Activated naive CD4-positive, alpha-beta T cell (primary cell): Measurements from ENCODE around the gene KIAA1217.
"Not testable (repeated sequence)": the region's sequence is repeated elsewhere in the genome, so short reads cannot be mapped to it uniquely, and the experiment has no call there.

ENCODE experiments used
- DNase-seq, 4 experiments: peaks; one replicate each; lab custom pipeline; 2025; lab: John Stamatoyannopoulos, UW

The KIAA1217 gene

DNA sequence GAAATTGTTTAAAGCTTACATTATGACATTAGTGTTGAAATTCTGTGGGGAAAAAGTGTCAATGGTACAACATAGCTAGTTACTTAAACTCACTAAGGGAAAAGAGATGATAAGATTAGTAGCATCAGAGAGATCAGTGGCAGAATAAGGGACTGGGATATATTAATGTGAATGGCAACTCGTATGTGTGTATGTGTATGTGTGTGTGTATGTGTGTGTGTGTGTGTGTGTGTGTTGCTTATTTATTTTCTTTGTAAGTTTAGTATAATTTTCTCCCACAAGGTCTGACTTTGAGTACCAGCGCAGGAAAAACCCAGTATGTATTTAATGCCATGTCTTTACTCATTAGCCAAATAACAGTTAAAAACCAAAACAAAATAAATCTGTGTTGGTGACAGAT lies 258.7 kb downstream of the KIAA1217 start:
- no peak for DNase-seq

DNA sequence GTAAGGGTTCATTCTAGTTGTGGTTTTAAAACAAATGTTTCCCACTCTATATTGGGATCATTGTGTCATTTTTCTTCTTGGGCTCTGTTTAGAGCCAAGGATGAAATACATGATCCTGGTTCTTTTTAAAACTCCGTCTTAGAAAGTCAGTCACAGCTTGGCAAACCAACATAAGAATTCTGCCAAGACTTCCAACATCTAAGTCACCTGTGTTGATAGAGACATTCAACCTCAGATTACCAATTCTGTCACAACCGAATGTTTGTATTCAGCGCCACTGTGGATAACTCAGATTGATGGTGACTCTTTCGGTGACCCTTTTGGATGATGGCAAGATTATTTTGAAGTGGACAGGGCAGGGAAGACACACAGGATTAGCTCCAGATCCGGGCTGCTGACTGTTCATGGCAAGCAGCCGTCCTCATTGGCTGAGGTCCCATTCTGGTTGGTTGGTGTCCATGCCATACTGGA lies 259.4 kb downstream of the KIAA1217 start:
- no peak for DNase-seq

DNA sequence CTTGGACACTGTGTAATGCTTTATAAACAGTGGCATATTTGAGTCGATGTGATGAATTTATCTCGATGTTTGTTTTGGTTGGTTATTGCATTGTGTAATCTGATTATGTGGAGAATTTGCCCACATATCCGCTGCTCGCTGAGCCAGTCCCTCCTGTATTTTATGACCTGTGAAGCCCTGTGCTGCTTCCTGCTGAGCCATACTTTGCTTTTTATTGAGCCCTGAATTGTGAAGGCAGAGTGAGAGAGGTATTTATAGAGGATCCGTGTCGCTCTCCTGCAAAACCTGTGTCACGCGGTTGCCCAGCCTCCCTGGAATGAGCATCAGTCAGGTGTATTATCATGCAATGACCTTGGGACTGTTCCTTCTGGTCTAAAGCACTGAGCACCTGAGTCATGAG lies 261.1 kb downstream of the KIAA1217 start:
- DNase-seq: no peak

DNA sequence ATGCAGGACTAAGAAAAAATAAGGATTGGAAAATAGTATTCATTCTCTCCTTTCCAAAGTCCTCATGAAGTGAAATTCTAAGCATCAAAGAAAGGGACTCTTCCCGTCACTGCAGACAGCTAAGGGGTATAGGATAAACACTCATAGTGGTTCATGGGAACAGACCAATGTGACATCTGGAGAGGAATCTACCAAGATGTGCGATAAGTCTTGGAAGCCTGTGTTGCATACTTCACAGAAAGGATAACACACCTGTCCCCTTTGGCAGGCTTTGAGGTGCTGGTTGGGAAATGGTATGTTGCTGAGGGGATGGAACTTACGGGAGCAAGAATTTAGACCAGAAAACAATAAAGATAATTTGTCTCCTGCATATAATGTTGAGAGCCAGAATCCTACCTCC lies 266.7 kb downstream of the KIAA1217 start:
- DNase-seq: no peak

DNA sequence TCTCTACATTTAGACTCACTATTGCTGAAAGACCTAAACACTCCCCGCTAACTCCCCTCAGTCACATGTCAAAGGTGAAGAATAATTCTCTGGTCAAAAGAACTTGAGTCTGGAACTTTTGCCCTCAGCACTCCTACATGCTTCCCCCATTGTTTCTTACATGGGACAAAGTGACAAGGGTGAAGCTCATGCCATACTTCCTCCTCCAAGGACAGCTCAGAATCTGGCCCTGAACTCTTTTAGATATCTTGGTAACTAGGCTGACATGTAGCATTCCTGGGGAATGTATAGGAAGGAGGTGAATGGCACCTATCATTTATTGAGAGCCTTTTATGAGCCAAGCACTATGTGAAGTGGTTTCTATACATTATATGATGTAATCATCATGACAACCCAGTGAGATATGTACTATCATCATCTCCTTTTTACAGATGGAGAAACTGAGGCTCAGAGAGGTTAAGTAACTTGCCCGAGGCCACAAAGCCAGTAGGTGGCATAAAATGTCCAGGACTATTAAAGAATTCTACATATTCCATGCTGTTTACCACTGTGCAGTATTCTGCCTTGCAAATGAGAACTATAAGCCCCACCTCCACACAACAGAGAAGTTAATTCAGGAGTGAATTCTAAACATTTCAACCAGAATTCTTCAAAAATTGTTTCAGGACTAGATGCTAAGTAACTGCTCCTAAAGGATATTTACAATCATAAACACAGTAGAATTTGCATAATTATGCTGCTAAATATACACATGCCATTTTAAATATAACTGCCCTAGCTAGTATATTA lies 268.2 kb downstream of the KIAA1217 start:
- DNase-seq: no peak

DNA sequence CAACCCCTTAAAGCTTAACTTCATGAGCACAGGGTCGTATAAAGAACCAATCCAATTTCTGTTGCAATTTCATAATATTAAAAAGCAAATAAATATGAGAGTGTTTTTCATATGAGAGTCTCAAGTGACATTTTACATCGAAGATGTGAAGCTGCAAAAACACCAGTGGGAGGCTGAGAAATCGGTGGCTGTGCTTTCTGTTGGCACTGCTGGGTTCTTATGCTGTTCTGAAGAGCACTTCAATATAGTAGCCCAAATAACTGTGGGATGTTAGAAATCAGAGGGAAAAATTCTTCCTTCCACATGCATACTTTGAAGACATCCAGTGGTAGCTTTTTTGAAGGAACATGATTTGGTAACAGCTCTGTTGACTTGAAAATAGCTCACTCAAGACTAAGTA lies 269.0 kb downstream of the KIAA1217 start:
- DNase-seq: no peak

DNA sequence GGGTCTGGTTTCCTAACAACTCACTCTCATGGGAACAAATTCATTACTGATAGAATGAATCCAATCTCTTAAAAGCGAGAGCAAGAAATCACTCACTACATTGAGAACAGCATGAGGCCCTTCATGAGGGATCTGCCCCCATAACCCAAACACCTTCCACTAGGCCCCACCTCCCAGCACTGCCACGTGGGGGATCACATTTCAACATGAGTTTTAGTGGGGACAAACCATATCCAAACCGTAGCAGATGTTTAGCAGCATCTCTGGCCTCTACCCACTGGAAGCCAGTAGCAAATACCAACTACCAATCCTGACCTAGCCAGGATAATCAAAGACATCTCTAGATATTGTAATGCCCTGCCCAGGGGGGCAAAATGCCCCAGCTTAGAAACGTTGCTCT lies 270.9 kb downstream of the KIAA1217 start:
- DNase-seq: no peak

DNA sequence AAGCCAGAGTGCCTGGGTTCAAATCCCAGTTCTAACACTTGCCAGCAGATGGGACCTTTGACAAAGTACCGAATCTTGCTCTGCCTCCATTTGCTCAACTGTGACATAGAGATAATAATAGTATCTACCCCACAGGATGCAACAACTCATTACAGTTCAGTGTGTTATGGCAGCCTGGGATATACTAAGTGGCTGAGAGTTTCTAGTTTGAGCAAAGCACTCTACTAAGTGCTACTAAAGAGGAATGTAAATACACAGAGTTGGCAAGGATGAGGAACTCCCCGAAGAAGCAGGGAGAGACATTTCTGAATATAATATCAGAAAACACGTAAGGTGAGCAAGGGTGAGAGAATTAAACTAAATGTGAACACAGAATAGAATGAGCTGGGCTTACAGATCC lies 271.5 kb downstream of the KIAA1217 start:
- no peak for DNase-seq

DNA sequence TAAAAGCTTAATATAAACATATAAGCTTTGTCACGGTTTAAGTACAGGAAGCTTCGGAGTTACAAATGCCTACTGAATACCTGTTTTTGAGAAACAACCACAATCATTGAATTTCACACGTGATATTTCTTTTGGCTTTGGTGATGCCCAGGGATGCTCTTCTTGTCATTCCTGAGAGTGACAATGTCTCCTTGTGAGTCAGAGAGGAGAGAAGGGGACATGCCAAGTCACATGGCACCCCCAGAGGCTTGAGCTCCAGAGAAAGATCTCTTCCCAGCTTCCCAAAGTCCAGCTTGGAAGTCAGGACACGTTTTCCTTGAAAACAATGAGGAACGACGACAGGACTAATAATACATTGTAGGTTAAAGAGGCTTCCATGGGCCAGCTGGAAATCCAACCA lies 272.3 kb downstream of the KIAA1217 start:
- DNase-seq: no peak

DNA sequence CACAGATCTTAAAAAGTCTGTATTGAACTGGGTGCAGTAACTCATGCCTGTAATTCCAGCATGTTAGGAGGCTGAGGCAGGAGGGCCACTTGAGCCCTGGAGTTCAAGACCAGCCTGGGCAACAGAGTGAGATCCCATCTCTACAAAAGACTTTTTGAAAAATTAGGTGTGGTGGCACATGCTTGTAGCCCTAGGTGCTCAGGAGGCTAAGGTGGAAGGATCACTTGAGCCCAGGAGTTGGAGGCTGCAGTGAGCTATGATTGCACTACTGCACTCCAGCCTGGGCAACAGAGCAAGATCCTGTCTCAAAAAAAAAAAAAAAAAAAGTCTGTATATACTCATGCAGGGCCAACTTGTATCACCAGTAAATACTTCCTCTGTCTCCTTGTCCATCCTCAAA lies 273.8 kb downstream of the KIAA1217 start:
- DNase-seq: not testable (repeated sequence)

DNA sequence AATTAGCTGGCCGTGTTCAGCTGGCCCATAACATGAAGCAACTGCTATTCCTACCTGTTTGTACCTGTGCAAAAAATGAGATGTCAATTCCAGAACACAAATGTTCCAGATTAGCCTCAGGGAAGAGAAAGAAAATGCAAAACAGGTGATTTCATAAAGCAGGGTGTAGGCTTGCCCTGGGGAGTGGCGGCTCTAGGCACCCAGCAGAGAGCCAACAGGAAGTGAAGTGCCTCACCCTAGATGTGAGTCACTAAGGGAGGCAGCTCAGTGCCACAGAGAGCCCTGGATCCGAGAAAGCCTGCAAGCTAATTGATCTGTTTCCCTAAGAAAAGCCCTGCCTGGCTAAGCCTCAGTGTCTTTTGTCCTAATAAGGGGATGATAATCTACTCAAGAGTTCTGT lies 274.8 kb downstream of the KIAA1217 start:
- no peak for DNase-seq

DNA sequence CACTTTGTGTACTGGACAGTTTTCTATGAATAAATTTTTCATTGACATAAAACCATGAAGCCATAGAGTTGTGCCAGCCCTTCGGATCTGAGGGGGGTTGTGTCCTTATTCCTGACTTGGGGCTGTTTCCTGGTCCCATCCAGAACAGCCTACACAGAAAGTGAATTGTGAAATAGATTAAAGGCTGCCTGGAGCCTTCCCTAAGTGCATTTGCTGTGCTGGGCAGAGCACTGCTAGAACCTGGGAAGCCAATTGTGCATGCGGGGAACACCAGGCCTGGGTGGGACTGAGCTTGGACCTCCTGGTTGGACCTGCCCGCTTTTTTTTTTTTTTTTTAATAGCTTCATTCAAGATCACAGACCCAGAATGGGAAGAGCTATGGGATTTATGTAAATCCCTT lies 275.8 kb downstream of the KIAA1217 start:
- DNase-seq: no peak

DNA sequence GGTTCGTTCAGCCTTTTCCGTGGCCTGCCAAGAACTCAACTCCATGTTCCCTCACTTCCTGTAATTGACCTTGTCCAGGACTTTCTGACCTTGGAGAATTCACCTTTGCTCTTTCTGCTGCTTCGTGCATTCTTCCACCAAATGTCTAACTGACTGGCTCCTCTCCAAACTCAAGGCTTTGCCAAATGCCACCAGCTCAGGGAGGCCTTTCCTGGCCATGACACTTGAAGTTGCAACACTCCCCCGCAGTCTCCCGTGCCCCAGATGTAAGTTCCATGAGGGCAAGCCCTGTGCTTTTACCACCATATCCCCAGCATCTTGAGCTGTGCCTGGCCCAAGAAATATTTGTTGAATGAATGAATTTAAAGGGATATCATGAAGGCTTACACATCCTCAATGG lies 276.4 kb downstream of the KIAA1217 start:
- no peak for DNase-seq

DNA sequence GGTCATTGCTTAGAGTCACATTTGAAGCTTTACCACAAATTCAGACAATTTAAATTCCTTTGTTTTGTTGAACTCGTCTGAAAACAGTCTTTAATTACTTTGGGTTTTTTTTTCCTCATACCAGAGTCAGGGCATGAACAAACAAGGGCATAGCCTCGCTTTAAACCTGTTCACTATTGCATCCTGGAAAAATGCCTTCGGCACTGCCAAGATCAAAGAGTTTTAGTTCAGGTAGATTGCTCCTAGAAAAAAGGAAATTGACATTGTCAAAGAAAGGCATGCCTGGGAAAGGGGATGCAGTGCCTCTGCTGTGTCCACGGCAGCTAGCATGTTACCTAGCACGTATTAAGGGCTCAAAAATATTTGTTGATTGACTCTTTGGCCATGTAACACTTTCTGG lies 279.7 kb downstream of the KIAA1217 start:
- no peak for DNase-seq

DNA sequence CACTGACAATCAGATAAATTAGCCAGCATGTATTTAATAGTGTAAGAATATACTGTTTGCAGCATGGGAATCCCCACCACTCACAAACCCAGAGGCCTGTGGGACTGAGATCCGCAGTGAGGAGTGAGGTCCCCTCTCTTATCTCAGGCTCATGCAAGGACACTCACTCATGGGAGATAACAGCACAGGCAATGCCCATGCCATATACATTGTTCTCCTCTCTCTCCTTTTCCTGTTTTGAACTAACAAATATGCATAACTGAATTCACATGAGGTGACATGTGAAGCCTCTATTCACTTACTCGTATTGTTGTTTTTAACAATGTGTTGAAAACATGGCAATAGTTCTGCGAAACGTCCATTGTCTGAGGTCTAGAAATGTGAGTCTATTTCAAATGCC lies 284.2 kb downstream of the KIAA1217 start:
- DNase-seq: no peak

DNA sequence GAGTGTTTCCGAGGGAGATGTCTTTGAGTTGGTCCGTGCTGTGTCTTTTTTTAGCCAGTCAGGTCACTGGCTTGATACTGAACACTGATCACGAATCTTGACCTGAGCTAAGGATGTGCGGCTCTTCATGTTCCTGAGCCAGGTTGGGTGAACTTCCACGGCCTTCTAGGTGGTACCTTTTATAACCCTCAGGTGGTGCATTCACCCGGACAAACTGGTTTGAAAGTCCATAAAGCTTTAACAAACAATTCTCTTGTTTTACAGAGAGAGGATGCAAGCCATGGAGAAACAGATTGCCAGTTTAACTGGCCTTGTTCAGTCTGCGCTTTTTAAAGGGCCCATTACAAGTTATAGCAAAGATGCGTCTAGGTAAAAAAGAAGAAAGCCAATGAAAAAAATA lies 285.3 kb downstream of the KIAA1217 start:
- DNase-seq: no peak

DNA sequence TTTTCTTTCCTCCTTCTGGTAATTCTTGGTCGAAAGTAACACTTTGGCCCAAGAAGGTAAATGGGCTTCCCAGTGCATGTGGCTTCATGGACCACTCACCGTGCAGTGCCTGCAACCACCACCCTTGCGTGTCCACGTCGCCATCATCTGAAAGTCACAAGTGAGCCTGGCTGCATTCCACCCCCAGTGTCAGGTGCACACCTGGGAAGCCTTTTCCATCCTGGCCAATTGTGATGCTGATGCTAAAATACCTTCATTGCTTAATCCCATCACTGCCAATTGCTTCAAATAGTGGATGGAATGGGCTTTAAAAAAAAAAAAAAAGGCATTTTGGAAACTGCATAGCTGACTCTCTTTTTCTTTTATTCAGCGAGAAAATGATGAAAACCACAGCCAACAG lies 285.8 kb downstream of the KIAA1217 start:
- no peak for DNase-seq

DNA sequence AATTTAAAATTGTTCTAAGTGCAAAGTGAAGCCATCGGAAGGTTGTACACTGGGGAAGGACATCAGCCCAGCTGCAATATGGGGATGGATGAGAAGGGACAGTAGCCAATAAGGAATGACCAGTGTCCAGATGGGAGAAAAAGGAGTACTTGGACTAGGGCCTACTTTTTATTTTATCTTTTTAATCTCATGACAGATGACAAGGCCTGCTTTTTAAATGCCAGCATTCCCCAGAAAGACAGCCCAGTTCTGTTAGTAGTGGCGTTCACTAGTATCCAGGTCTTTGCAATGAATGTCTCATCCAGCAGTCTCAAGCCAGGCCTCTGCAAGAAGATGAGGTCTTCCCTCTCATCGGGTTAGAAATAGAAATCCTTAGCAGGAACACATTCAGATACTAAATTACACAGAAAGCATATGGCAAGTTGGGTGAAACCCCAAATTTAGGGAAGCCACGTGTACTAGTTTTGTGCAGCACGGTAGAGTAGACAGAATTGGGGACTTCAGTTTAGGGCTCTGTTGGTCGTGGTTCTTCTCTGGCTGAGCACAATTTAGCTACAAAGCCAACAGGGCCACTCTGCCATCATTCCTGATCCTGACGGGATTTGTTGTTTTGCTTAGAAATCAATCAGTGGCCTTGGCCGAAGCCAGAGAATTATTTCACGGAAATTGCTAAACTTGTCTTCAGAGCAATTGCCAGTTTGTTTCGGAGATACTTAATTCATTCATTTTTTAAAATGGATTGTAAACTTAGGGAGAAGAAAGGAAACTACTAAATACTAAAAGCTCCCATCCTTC lies 286.9 kb downstream of the KIAA1217 start:
- DNase-seq: no peak

DNA sequence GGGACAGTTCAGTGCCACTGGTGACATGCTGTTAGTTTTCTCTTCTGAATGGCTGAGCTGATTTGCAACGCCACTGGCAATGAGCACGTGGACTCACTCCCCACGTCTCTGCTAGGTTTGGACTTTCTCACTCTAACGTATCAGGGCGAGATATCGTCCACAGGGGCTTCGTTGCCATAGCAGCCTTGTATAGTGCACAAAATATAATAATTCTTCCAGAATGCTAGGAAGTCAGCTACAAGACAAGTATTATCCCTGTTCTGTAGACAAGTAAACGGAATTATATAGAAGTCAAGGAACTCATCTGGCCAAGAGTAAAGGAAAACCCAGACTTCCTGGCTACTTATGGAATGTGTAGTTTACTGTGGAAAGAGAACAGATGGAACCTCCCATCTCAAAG lies 288.0 kb downstream of the KIAA1217 start:
- DNase-seq: no peak

DNA sequence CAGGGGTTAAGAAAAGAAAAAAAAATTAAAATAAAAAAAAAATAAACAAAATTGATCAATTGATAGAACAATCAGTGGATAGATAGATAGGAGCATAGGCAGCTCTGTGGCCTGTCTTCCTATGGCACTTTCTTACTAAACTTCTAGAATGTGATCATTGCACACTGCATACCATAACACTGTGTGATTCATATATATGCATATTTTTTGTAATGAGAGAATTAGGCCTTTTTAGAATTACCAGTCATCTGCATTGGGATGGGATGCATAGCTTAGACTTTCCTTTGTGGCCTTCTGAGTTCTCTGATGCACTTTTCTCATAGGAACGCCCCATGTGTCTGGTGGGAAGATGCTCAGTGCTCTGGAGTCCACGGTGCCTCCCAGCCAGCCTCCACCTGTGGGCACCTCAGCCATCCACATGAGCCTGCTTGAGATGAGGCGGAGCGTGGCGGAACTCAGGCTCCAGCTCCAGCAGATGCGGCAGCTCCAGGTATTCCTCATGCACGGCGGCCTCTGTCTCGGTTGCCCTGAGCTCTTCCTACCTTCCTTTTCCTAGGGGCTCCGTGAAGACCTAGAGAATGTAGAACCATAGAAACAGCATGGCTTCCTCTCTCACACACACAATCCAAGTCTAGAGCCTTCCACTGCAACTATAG lies 292.2 kb downstream of the KIAA1217 start:
- no peak for DNase-seq

DNA sequence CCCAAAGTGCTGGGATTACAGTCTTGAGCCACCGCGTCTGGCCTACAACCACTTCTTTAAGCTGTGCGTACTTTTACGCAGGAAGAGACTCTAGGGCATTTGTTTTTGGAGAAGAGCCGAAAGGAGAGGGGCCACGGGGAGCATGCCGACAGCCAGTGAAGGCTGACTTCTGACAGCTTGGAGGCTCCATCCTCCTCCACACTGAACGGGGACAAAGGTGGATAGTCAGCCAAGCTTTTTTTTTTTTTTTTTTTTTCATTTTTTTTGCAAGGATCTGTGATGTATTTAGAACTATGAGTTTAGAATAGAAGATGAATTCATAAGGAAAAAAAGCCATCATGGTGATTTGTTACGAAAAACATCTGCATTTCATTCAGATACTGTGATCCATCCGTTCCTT lies 293.1 kb downstream of the KIAA1217 start:
- no peak for DNase-seq

DNA sequence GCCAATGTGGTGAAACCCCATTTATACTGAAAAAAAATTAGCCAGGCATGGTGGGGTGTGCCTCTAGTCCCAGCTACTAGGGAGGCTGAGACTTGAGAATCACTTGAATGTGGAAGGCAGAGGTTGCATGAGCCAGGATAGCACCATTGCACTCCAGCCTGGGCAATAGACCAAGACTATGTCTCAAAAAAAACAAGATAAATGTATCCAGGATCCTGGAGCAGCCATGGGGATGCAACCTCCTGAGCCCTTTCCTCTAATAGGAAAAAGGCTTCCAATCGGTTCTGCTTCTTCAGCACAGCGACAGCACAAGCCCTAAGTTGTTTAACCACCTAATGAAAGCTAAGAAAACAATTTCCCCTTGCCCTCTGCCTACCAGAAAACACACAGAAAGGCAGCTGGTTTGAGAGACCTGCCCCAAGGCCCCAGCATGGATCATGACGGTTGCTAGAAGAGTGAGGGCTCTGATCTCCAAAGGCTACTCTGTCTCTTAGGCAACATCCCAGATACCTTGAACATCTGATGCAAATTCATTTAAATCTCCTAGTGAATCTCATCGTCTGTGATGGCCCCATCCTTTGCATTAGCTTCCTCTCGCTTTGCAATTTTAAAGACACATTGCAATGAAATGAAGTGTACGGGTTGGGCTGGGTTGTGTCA lies 294.0 kb downstream of the KIAA1217 start:
- no peak for DNase-seq
